T47D (cell line): Measurements from ENCODE around the gene PIK3CB.

ENCODE experiments used
- DNase-seq, 2 experiments: peaks; one replicate each; pipeline versions ENCODE4 v3.0.0 to v3.0.0-alpha.2; 2011 to 2012; ENCODE audit warnings: low read depth in 1 of 2, low spot score in 1 of 2
- JUND ChIP-seq: IDR thresholded peaks from 2 replicates; pipeline ENCODE4 v1.6.1; 2012; ENCODE audit warnings: low read depth
- in situ Hi-C: cut with HindIII; loops from 2 replicates; pipeline ENCODE4 v1.10.0; 2016; ENCODE audit warnings: low sequenced_read_pairs, low pct_unique_long_range_greater_than_20kb

Gene PIK3CB

DNA sequence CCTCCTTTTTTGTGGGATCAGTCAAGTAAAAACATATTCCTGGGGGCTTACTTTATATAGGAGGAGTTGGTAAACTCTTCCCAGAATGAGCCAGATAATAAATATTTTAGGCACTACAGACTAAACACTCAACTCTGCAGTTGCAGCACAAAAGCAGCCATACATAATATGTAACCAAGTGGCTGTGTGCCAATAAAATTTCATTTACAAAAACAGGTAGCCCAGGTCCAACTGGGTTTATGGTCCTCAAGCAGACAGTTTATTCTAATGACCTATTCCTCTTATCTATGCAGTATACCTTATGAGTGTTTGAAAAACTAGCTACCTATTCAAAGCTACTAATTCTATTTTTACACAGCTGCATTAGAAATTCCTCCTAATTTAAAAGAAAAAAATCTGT lies 164.3 kb downstream of the PIK3CB start:
- no peak for TF ChIP-seq JUND
- in situ Hi-C loops, result no loop called here

DNA sequence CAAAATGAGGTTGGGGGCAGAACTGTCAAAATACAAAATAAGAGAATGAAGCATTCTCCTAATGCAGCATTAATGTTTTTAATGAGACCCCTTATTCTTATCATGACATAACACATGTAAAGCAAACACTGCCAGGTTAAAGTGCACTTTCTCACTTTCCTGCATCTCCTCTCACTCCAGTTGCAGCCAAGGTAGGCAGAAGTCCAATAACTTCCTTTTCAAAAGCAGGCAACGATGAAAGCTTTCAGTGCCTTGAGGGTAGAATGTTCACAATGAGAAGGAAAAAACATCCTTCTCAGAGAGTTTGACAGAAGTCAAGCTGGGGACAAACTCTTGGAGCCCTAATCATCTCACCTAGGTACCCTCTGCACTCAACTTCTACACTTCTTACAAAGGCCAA lies 166.6 kb downstream of the PIK3CB start:
- DNase-seq, result no peak
- in situ Hi-C loops, result no loop called here
- no peak for TF ChIP-seq JUND

More for the DNA sequence above, 164.3 kb downstream of the PIK3CB start:
- peak; percentile 16 to 65 for DNase-seq

DNA sequence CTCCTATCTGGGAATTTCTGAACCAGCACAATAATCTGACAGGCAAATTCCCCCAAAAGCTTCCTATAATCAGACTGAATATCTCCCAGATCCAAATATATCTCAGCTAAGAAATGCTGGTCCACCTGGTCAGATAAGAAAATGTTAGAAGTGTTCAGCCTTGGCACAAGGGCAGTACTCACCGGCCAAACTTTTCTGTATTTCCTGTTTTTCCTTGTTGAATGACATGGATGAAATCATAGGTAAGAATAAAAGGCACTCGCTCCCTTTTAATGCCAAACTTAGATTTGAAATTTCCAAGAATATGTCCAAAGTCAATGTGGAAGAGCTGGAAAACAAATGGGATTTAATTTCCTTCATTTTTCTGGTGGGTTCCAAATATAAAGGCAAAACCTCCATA lies 177.2 kb downstream of the PIK3CB start:
- TF ChIP-seq JUND, result no peak
- in situ Hi-C loops, result no loop called here
- DNase-seq, result no peak

DNA sequence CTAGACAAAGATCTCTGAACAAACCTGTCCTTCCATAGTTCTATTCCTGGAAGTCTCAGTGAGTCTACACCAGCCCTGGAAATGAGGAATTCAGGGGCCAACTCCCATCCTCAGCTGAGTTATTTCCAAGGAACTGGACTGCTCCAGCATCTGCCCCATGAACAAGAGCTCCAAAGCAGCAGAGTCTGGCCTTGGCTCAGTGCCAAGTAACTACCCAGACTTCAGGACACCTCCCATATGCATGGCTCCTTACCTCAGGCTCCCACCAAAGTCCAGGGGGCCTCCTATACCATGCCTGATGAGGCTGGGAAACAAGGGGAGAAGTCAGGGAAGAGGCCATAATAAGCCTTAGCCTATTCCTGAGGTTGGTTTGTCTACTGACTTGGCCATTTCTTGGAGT lies 181.2 kb downstream of the PIK3CB start:
- in situ Hi-C loops, result no loop called here
- TF ChIP-seq JUND, result no peak
- DNase-seq, result no peak

DNA sequence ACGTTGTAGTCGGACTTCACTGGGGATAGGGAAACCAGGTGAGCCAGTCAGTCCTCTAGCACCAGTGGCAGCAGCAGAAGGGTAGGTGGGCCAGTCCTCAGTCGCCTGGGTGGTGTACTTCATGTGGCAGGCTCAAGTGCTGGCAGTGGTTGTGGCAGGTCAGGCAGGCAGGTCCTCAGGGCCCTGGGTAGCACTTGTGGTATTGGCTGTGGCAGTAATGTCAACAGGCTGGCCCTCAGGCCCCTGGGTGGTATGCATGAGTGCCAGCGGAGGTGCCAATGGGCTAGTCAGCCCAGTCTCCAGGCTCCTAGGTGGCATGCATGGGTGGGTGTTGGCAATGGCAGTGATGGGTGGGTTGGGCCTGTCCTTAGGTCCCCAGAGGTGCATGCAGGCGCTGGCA lies 185.6 kb downstream of the PIK3CB start:
- no peak for TF ChIP-seq JUND
- in situ Hi-C loops, result no loop called here

DNA sequence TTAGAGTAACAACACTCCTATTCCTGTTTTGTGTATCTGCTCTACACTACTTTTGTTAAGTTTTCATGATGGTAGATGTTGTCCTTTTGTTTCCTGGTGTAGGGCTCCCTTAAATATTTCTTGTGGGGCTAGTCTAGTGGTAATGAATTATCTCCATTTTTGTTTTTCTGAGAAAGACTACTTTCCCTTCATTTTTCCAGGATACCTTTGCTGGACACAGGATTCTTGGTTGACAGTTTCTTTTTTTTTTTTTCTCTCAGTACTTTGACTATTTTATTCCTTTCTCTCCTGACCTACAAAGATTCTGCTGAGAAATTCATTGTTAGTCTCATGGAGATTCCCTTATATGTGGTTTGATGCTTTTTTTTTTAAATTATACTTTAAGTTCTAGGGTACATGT lies 188.2 kb downstream of the PIK3CB start:
- no peak for DNase-seq
- in situ Hi-C loops, result no loop called here
- no peak for TF ChIP-seq JUND

More for the DNA sequence above, 185.6 kb downstream of the PIK3CB start:
- DNase-seq, result no peak

DNA sequence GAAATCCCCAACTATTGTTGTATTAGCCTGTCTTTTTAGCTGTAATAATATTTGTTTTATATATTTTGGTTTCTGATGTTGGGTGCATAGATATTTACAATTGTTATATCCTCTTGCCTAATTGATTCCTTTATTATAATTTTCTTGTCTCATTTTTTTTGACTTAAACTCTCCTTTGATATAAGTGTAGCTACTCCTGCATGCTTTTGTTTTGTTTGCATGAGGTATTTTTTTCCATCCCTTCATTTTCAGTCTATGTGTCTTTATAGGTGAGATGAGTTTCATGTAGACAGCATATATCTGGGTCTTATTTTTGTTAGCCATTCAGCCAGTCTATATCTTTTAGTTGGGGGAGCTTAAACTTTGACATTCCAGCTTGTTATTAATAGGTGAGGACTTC lies 188.7 kb downstream of the PIK3CB start:
- TF ChIP-seq JUND, result no peak

DNA sequence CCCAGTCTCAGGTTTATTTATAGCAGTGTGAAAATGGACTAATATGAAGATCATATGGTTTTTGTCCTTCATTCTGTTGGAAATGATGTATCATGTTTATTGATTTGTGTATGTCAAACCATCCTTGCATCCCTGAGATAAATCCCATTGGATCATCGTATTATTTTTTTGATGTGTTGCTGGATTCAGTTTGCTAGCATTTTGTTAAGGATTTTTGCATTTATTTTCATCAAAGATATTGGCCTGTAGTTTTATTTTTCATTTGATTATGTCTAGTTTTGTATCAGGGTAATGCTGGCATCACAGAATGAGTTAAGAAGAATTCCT lies 191.8 kb downstream of the PIK3CB start:
- DNase-seq, result no peak
- no peak for TF ChIP-seq JUND
- in situ Hi-C loops, result no loop called here

More for the DNA sequence above, 188.7 kb downstream of the PIK3CB start:
- in situ Hi-C loops, result no loop called here
- DNase-seq, result no peak

DNA sequence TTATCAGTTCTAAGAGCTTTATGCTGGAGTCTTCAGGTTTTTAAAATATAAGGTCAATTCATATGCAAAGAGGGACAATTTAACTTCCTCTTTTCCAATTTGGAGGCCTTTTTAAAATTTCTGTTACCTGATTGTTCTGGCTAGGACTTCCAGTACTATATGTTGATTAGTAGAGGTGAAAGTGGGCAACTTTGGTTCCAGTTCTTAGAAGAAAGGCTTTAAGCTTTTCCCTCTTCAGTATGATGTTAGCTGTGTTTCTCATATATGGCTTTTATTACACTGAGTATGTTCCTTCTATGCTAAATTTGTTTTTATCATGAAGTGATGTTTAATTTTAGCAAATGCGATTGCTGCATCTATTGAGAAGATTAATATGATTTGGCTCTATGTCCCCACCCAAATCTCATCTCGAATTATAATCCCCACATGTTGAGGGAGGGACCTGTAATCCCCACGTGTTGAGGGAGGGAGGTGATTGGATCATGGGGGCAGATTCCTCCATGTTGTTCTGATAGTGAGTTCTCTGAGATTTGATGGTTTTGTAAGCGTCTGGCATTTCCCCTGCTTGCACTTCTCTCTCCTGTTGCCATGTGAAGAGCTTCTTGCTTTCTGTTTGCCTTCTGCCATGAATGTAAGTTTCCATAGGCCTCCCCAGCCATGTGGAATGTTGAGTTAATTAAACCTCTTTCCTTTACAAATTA lies 192.4 kb downstream of the PIK3CB start:
- TF ChIP-seq JUND, result no peak
- in situ Hi-C loops, result no loop called here
- DNase-seq, result no peak

DNA sequence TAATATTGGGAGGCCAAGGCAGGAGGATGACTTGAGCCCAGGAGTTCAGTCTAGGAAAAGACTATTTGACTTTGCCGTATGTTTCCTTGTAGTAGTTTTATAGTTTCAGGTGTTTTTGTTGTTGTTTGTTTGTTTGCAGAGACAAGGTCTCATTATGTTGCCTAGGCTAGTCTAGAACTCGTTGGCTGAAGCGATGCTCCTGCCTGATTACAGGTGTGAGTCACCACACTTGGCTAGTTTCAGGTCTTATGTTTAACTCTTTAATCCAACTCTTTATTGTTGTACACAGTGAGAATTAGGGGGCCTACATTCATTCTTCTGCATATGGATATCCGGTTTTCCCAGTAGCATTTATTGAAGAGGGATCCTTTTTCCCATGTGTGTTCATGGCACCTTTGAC lies 194.2 kb downstream of the PIK3CB start:
- DNase-seq, result peak in 1 of 2 experiments; percentile 36
- in situ Hi-C loops, result no loop called here
- no peak for TF ChIP-seq JUND

DNA sequence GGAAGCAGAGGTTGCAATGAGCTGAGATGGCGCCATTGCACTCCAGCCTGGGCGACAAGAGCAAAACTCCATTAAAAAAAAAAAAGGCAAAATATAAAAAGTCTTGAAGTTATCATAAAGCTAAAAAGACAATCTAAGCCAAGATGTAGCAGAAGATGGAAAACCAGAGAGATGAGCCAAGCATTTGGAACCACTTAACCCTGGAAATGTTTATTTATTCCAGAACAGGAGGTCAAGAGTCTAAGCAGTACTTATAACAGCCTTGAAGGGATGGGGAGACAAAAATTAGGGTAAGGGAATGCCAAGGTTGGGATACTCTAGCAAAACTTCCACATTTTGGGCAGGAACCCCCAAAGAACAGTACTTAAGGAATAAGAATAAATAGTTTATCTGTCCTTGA lies 196.1 kb downstream of the PIK3CB start:
- in situ Hi-C loops, result no loop called here
- TF ChIP-seq JUND, result no peak
- DNase-seq, result no peak

DNA sequence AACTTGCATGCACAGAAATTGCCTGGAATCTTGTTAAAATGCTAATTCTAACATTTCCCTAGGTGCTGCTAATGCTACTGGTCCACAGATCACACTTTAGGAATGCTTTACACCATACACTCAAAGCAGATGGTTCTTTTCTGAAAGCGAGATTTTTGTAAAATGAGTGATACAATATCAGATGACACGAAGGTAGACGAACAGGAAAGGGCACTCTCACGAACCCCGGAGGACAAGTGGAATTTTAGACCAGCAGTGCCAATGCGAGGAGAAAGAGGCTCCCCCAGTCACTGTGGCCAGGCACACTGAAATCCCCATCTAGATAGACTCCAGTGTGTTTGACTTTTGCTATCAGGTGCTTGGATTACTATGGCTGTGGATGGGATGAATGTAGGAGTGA lies 205.2 kb downstream of the PIK3CB start:
- no peak for TF ChIP-seq JUND
- in situ Hi-C loops, result no loop called here
- no peak for DNase-seq

DNA sequence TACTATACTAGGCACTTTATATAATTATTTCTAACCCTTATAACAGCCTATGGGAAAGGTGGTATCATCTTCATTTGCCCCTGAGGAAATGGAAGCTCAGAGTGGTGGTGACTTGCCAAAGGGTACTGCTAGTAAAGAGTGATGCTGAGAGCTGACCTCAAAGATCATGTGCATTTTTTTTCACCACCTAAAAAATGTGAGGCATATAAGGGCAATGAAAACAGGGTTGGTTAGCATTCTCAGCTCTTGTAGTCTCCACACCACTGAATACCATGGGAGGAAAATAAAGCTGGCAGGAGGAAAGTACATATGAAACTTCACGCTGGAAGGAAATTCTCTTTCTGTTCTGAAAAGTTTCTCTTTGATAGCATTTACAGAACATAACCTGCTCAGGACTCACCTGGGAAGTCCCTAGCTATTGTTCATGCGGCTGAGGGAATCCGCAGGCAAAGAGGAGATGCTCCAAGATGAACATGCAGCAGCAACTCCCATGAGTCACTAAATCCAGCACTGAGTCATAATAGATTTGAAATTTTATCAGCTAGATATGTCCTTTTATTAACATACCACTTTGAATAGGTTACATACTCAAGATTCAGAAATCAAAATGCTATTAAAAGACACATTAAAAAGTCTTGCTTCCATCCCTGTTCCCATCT lies 208.9 kb downstream of the PIK3CB start:
- TF ChIP-seq JUND, result no peak
- DNase-seq, result no peak
- in situ Hi-C loops, result no loop called here

DNA sequence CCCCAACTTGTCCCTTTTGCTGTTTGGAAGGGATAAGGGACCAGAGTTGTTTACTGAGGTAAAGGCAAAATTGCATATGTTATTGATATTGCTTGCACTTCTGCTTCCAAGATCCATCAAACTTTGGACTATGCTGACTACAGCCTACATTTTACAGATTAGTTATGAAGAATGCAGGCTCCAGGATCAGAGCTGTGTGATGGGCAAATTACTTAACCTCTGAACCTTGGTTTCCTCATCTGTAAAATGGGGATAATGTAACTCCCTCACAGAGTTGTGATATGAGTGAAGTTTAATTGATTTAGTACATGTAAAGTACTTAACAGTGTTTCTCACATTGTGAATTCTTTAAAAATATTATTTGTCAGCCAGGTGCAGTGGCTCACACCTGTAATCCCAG lies 210.2 kb downstream of the PIK3CB start:
- DNase-seq, result no peak
- in situ Hi-C loops, result no loop called here
- no peak for TF ChIP-seq JUND
